Breast epithelium (tissue), 4 donors: ENCODE data around the gene FBXW10. TPM values are rescaled to one million over a fixed set of nuclear protein-coding genes. Genes with fewer than 3 reads are reported as not detected.
A peak's percentile ranks its signal among the peaks of the same experiment; 100 is the strongest.
"Not testable (repeated sequence)": the region's sequence is repeated elsewhere in the genome, so short reads cannot be mapped to it uniquely, and the experiment has no call there.

Experiments
- DNase-seq, 2 donors: peaks; one replicate each; pipeline ENCODE4 v3.0.0-alpha.2; 2019; ENCODE audit warnings: low spot score in 2 of 2
- H3K27ac ChIP-seq, 2 donors: fragments of 200-600 bp; sonication (generic) in 1 of 2; one replicate each; pipeline ENCODE4 v1.5.1; 2016 to 2019; ENCODE audit warnings: mild to moderate bottlenecking in 1 of 2
- H3K27me3 ChIP-seq, 2 donors: fragments of 200-600 bp; sonication (generic) in 1 of 2; one replicate each; pipeline versions ENCODE4 v1.5.1 to v1.6.0; 2017 to 2019; ENCODE audit warnings: control low read depth in 1 of 2, mild to moderate bottlenecking in 1 of 2
- H3K36me3 ChIP-seq: fragments of 200-600 bp; one replicate; pipeline ENCODE4 v1.5.1; 2019
- H3K4me1 ChIP-seq, 2 donors: fragments of 200-600 bp; sonication (generic); one replicate each; pipeline ENCODE4 v1.5.1; 2016 to 2019; ENCODE audit warnings: control low read depth in 1 of 2
- H3K4me3 ChIP-seq, 3 donors: fragments of 200-600 bp; sonication (generic); 1 replicate in 2 of 3; 2 replicates in 1 of 3; pipeline ENCODE4 v1.5.1; 2016 to 2019; ENCODE audit warnings: mild to moderate bottlenecking in 3 of 3, moderate library complexity in 2 of 3
- H3K9me3 ChIP-seq, 2 donors: fragments of 200-600 bp; sonication (generic) in 1 of 2; one replicate each; pipeline ENCODE4 v1.5.1; 2016 to 2019; ENCODE audit warnings: control low read depth in 1 of 2
- intact Hi-C: fragments of 100-400 bp; cut with DNase I; formaldehyde crosslinking; loops from one replicate; pipeline ENCODE4 v1.15.1; 2023; ENCODE audit warnings: low total_unique reads
- total RNA-seq, 3 donors: library from RNA; depleted of rRNA; stranded (reverse); fragments of >200 nt; gene quantifications; one replicate each; pipeline ENCODE4 v1.1.0, GENCODE V29; 2016
- TF ChIP-seq, protein P1 (sequence below), 3 donors: fragments of 450-650 bp; IDR thresholded peaks; one replicate each; pipeline ENCODE4 v1.5.1; 2016 to 2017; ENCODE audit warnings: antibody characterized with exemption in 3 of 3, mild to moderate bottlenecking in 3 of 3, moderate library complexity in 3 of 3

FBXW10 gene, protein sequence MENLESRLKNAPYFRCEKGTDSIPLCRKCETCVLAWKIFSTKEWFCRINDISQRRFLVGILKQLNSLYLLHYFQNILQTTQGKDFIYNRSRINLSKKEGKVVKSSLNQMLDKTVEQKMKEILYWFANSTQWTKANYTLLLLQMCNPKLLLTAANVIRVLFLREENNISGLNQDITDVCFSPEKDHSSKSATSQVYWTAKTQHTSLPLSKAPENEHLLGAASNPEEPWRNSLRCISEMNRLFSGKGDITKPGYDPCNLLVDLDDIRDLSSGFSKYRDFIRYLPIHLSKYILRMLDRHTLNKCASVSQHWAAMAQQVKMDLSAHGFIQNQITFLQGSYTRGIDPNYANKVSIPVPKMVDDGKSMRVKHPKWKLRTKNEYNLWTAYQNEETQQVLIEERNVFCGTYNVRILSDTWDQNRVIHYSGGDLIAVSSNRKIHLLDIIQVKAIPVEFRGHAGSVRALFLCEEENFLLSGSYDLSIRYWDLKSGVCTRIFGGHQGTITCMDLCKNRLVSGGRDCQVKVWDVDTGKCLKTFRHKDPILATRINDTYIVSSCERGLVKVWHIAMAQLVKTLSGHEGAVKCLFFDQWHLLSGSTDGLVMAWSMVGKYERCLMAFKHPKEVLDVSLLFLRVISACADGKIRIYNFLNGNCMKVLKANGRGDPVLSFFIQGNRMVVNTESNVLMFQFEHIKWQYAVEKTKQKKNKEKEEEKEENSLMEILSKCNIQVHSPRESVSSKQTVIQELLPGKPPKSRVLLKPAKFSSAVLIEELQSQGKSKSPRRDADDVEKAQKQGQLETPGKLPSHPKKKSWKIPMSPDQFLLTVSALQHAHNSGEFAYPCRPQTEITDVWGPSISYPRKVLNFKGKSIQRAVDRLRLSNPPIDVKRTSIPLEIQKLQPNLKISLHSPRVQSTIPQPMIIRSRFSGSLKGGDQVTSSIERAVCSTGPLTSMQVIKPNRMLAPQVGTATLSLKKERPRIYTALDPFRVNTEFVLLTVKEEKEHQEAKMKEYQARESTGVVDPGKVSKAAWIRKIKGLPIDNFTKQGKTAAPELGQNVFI
- under 1 TPM in 1 of 3 donors, not detected in 2; 0.15 TPM for total RNA-seq

GRCh38 chr17:18743699-18744421 is at the start of gene FBXW10:
FBXW10 (plus strand) TSS chr17:18744054; CDS start chr17:18744245, 191 bp downstream.
- H3K27ac ChIP-seq: peak within 1 kb of the TSS in 1 of 2 donors; percentile 12
- H3K27me3 ChIP-seq, intact Hi-C loops, H3K36me3 ChIP-seq, DNase-seq, H3K4me1 ChIP-seq, H3K9me3 ChIP-seq: not testable (repeated sequence)
- H3K4me3 ChIP-seq: peak within 1 kb of the TSS in 1 of 3 donors; percentile 49

- DNase-seq, H3K27me3 ChIP-seq, intact Hi-C loops, H3K27ac ChIP-seq, H3K36me3 ChIP-seq, H3K4me3 ChIP-seq, H3K4me1 ChIP-seq, H3K9me3 ChIP-seq: not testable (repeated sequence)
Observed at GRCh38 chr17:18695143-18695542, 48.7 kb upstream of the FBXW10 start.

- H3K9me3 ChIP-seq, H3K4me1 ChIP-seq, H3K27ac ChIP-seq, H3K36me3 ChIP-seq, H3K27me3 ChIP-seq, DNase-seq, intact Hi-C loops: not testable (repeated sequence)
- peak overlapping the region; percentile 49 to 74 (median 57) for H3K4me3 ChIP-seq
Observed at GRCh38 chr17:18698473-18699103, 45.3 kb upstream of the FBXW10 start.

GRCh38 chr17:18705955-18706354 is 37.9 kb upstream of the FBXW10 start:
- H3K4me1 ChIP-seq, H3K36me3 ChIP-seq, H3K27me3 ChIP-seq, H3K4me3 ChIP-seq, H3K9me3 ChIP-seq, intact Hi-C loops, H3K27ac ChIP-seq, DNase-seq: not testable (repeated sequence)

DNA sequence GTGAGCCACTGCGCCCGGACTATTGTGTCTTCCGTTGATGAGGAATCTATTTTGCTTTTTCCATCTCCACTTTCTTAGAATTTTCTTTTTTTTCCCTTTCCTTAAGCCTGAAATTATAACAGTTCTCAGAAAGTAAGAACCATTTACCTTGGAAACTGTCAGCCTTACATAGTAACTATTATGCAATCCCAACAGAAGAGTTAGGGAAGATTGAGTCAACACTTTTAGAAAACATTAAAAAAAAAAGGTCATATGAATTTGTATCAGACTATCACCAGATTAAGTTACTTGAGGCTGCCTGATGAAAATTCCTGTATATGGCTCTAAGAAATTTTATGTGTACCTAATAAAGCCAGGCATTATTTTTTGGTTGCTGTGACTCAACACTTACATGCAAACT is 35.6 kb upstream of the FBXW10 start:
- H3K4me1 ChIP-seq, intact Hi-C loops, H3K27me3 ChIP-seq, H3K4me3 ChIP-seq, DNase-seq, H3K27ac ChIP-seq, H3K9me3 ChIP-seq, H3K36me3 ChIP-seq: not testable (repeated sequence)

DNA sequence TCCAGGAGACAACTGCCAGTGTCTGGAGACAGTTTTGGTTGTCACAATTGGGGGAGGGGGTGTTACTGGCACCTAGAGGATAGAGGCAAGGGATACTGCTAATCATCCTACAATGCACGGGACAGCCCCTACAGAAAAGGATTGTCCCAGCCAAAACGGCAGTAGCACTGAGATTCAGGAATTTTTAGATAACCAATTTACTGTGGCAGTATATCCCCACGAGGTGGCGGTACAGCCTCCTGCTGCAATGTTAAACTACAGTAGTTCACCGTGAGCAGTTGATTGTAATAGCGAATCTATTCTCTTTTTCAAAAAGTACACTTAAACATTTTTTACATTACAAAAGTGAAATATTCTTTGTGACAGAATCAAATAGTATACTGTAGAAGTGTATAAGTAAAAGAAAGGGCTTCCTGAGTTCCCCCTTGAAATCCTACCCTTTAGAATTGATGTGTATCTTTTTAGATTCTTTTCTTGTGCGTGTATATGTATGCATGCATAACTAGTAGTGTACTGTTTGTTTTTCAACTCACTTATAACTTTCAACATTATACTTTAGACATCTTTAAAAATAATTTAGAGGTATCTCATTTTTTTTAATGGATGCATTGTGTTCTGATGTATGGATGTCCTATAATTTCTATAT is 31.4 kb upstream of the FBXW10 start:
- intact Hi-C loops, H3K4me3 ChIP-seq, H3K9me3 ChIP-seq, H3K36me3 ChIP-seq, H3K27me3 ChIP-seq, H3K27ac ChIP-seq, H3K4me1 ChIP-seq: not testable (repeated sequence)
- peak; percentile 56 to 61 for DNase-seq
- TF ChIP-seq, protein P1, sequence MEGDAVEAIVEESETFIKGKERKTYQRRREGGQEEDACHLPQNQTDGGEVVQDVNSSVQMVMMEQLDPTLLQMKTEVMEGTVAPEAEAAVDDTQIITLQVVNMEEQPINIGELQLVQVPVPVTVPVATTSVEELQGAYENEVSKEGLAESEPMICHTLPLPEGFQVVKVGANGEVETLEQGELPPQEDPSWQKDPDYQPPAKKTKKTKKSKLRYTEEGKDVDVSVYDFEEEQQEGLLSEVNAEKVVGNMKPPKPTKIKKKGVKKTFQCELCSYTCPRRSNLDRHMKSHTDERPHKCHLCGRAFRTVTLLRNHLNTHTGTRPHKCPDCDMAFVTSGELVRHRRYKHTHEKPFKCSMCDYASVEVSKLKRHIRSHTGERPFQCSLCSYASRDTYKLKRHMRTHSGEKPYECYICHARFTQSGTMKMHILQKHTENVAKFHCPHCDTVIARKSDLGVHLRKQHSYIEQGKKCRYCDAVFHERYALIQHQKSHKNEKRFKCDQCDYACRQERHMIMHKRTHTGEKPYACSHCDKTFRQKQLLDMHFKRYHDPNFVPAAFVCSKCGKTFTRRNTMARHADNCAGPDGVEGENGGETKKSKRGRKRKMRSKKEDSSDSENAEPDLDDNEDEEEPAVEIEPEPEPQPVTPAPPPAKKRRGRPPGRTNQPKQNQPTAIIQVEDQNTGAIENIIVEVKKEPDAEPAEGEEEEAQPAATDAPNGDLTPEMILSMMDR (IDR thresholded peaks at IDR 0.05): peak; percentile 18 to 37 (median 28)

GRCh38 chr17:18718643-18719427 is 25.0 kb upstream of the FBXW10 start:
- H3K4me3 ChIP-seq, H3K27me3 ChIP-seq, H3K9me3 ChIP-seq, H3K4me1 ChIP-seq, H3K36me3 ChIP-seq, intact Hi-C loops: not testable (repeated sequence)
- peak in 1 of 2 donors; percentile 23 for DNase-seq
- H3K27ac ChIP-seq: peak overlapping the region; percentile 71 to 74

- H3K27ac ChIP-seq: peak overlapping the region in 1 of 2 donors; percentile 71
- not testable (repeated sequence) for DNase-seq, H3K36me3 ChIP-seq
Observed at GRCh38 chr17:18719428-18720110, 24.3 kb upstream of the FBXW10 start.

GRCh38 chr17:18721775-18722547 is 21.9 kb upstream of the FBXW10 start:
- H3K4me1 ChIP-seq, DNase-seq, H3K9me3 ChIP-seq, H3K36me3 ChIP-seq, intact Hi-C loops, H3K27me3 ChIP-seq, H3K4me3 ChIP-seq, H3K27ac ChIP-seq: not testable (repeated sequence)

More at GRCh38 chr17:18719428-18720110, 24.3 kb upstream of the FBXW10 start:
- intact Hi-C loops, H3K9me3 ChIP-seq, H3K4me1 ChIP-seq, H3K27me3 ChIP-seq, H3K4me3 ChIP-seq: not testable (repeated sequence)
